ENCODE results near the gene SLC52A3. TPM values are rescaled to one million over a fixed set of nuclear protein-coding genes. Genes with fewer than 3 reads are reported as not detected.

The SLC52A3 gene
- total RNA-seq, 1 experiment from 2014 or later, result 4.2 TPM

DNA sequence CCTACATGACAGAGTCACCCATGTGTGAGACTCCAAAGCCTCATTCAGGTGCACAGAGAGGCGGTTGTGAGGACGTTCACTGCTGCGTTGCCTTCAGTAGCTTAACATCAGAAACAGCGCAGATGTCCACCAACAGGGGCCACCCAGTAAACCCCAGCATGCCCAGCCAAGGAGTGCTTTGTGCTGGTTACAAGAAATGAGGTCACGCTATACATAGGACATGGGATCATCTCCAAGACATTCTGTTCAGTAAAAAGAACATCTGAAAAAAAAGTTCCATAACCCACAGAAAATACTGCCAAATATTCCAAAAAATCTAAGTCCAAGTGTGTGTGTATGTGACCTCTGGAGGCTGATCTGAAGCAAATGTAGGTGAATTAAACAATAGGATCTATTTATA, 16.0 kb downstream of the SLC52A3 start:
- H3K79me2 ChIP-seq (ENCODE audit: low read length), result no peaks in the 10 kb centered on the region
- no peaks in the 10 kb centered on the region for H3K9me3 ChIP-seq (ENCODE audit: low read length)
- H3K4me2 ChIP-seq (ENCODE audit: low read length), result no peak overlapping the region
- no peak overlapping the region for H3K9ac ChIP-seq (ENCODE audit: low read length)
- peaks cover 5% of the 10 kb centered on the region; the same call in 1 of the 2 replicates for H3K4me1 ChIP-seq (ENCODE audit: insufficient read depth, low read length)
- no peak overlapping the region for H3K4me3 ChIP-seq (ENCODE audit: low read length)
- TF ChIP-seq CTCF (conservative IDR thresholded peaks at IDR 0.05; ENCODE audit: low read depth, low read length) (no peak), EZH2 (IDR thresholded peaks at IDR 0.05; ENCODE audit: low read length, unreplicated experiment) (no peak), EZH2phosphoT487 (IDR thresholded peaks at IDR 0.05; ENCODE audit: borderline replicate concordance, low read length) (no peak)
- intact Hi-C loops (cut with micrococcal nuclease), result no loop called here
- no peak overlapping the region for H3K27ac ChIP-seq (ENCODE audit: low read length)
- ChIA-PET POLR2A (ENCODE audit: unreplicated experiment) (no interaction called here), CTCF (no interaction called here)
- H3K36me3 ChIP-seq (ENCODE audit: low read depth, low read length), result no peaks in the 10 kb centered on the region
- H3F3A ChIP-seq (ENCODE audit: low read length, unreplicated experiment), result no peaks in the 10 kb centered on the region
- DNase-seq (no peak), ATAC-seq (no peak)
- H4K20me1 ChIP-seq (ENCODE audit: low read length), result no peaks in the 10 kb centered on the region
- no peak overlapping the region for H2AFZ ChIP-seq (ENCODE audit: low read length)
- no peaks in the 10 kb centered on the region for H3K27me3 ChIP-seq (ENCODE audit: low read length)
- no TSS peak for BruUV-seq (replicated peaks)
- H3K9me2 ChIP-seq (replicated peaks; ENCODE audit: low read length), result no peaks in the 10 kb centered on the region

DNA sequence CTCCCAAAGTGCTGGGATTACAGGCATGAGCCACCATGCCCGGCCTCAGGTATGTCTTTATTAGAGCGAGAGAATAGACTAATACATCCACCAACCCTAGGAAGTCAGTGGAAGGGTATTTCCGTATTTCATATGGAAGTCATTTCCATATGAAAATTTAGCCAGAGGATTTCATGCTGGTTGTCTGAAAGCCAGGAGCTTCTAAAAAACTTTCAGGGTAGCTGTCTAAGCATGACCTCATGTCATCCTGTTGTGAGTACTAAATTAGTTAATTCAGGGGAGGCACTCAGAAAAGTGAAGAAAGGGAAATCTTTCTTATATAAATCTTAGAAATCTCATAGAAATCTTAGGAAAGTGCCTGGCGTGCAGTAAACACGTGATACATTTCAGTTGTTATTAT, 16.5 kb downstream of the SLC52A3 start:
- no peaks in the 10 kb centered on the region for H3K27me3 ChIP-seq (ENCODE audit: low read length)
- no peak for TF ChIP-seq CTCF (conservative IDR thresholded peaks at IDR 0.05; ENCODE audit: low read depth, low read length)
- TF ChIP-seq EZH2phosphoT487 (IDR thresholded peaks at IDR 0.05; ENCODE audit: borderline replicate concordance, low read length), result no peak
- no peak for TF ChIP-seq EZH2 (IDR thresholded peaks at IDR 0.05; ENCODE audit: low read length, unreplicated experiment)
- intact Hi-C loops (cut with micrococcal nuclease), result no loop called here
- no peaks in the 10 kb centered on the region for H3F3A ChIP-seq (ENCODE audit: low read length, unreplicated experiment)
- H4K20me1 ChIP-seq (ENCODE audit: low read length), result no peaks in the 10 kb centered on the region
- DNase-seq (no peak), ATAC-seq (no peak)
- POLR2A ChIA-PET (ENCODE audit: unreplicated experiment), result no interaction called here
- no peaks in the 10 kb centered on the region for H3K9me3 ChIP-seq (ENCODE audit: low read length)
- H3K4me1 ChIP-seq (ENCODE audit: insufficient read depth, low read length), result peaks cover 5% of the 10 kb centered on the region; the same call in 1 of the 2 replicates
- H3K4me3 ChIP-seq (ENCODE audit: low read length), result no peak overlapping the region
- H3K27ac ChIP-seq (ENCODE audit: low read length), result no peak overlapping the region
- H3K36me3 ChIP-seq (ENCODE audit: low read depth, low read length), result no peaks in the 10 kb centered on the region
- H3K4me2 ChIP-seq (ENCODE audit: low read length), result no peak overlapping the region
- no TSS peak for BruUV-seq (replicated peaks)
- CTCF ChIA-PET, result no interaction called here
- H2AFZ ChIP-seq (ENCODE audit: low read length), result no peak overlapping the region
- H3K9ac ChIP-seq (ENCODE audit: low read length), result no peak overlapping the region
- no peaks in the 10 kb centered on the region for H3K9me2 ChIP-seq (replicated peaks; ENCODE audit: low read length)
- H3K79me2 ChIP-seq (ENCODE audit: low read length), result no peaks in the 10 kb centered on the region

DNA sequence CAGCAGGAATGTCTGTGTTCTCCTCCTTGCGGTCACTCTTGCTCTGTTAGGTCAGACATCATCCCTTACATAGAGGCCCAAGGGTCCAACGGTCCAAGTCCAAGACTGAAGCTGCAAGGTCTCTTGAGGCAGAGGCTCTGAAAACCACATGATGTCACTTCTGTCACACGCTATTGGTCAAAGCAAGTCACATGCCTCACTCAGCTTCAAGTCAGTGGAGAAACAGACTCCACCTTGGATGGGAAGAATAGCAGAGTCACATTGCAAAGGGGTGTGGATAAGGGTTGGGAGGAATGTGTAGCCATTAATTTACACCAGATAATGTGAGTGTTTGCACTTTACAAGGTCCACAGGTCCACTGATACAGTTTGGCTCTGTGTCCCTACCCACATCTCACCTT, 17.5 kb downstream of the SLC52A3 start:
- Histone ChIP-seq H3K9ac (ENCODE audit: low read length) (no peak overlapping the region), H3K4me1 (ENCODE audit: insufficient read depth, low read length) (peaks cover 5% of the 10 kb centered on the region; the same call in 1 of the 2 replicates), H3K4me3 (ENCODE audit: low read length) (no peak overlapping the region), H3K27ac (ENCODE audit: low read length) (no peak overlapping the region), H2AFZ (ENCODE audit: low read length) (no peak overlapping the region), H3K9me2 (replicated peaks; ENCODE audit: low read length) (no peaks in the 10 kb centered on the region), H3K9me3 (ENCODE audit: low read length) (0 out of 2 replicates have a peak, but pooled peaks cover 2% of the 10 kb centered on the region), H3F3A (ENCODE audit: low read length, unreplicated experiment) (no peaks in the 10 kb centered on the region), H4K20me1 (ENCODE audit: low read length) (no peaks in the 10 kb centered on the region), H3K4me2 (ENCODE audit: low read length) (no peak overlapping the region), H3K27me3 (ENCODE audit: low read length) (no peaks in the 10 kb centered on the region), H3K36me3 (ENCODE audit: low read depth, low read length) (no peaks in the 10 kb centered on the region), H3K79me2 (ENCODE audit: low read length) (no peaks in the 10 kb centered on the region)
- no peak for DNase-seq
- no peak for ATAC-seq
- POLR2A ChIA-PET (ENCODE audit: unreplicated experiment), result no interaction called here
- intact Hi-C loops (cut with micrococcal nuclease), result no loop called here
- BruUV-seq (replicated peaks), result no TSS peak
- TF ChIP-seq EZH2 (IDR thresholded peaks at IDR 0.05; ENCODE audit: low read length, unreplicated experiment) (no peak), CTCF (conservative IDR thresholded peaks at IDR 0.05; ENCODE audit: low read depth, low read length) (no peak), EZH2phosphoT487 (IDR thresholded peaks at IDR 0.05; ENCODE audit: borderline replicate concordance, low read length) (no peak)
- CTCF ChIA-PET, result no interaction called here

All from PC-3 (cell line).